SIG-M5 treated with dmso at 0.1 percent for 504 hours (cell line): ENCODE data around the gene MYO5B.

Experiments
- DNase-seq: peaks from one replicate; lab custom pipeline; 2025; ENCODE audit not compliant: unreplicated experiment; lab: John Stamatoyannopoulos, UW

MYO5B gene

DNA sequence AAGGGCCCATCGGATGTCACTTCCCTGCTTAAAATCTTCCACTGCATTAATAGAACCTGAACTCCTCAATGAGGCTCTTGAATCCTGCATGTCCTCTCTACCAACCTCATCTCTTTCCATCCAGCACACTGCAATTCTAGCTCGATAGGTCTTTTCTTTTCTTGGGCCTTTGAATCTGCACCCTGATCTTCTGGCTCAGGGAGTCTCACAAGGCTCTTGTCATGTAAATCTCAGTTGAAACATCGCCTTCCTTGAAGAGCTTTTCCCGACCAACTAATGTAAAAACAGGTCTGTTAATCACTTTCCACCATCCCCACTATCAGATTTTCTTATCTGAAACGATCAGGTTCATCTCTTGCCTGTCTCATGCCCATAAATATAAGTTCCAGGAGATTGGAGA lies 120.5 kb downstream of the MYO5B start:
- DNase-seq, result no peak

DNA sequence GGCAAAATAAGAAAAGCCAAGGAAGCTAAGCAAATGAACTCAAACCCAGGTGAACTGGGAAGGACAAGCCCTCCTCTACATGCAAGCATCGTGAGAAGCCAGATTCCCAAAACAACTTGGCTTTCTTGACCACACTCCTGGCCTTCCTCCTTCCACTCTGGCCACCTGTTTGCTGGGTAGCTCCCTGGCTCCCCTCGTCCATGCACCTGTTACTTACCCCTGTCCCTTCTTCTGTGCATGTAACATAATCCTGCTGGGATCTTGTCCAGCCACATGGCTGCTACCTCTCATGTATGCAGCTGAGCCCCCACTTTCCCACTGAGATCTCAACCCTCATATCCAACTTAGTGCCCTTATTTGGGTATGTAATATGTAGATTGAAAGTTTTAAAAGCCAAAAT lies 121.6 kb downstream of the MYO5B start:
- DNase-seq, result no peak

DNA sequence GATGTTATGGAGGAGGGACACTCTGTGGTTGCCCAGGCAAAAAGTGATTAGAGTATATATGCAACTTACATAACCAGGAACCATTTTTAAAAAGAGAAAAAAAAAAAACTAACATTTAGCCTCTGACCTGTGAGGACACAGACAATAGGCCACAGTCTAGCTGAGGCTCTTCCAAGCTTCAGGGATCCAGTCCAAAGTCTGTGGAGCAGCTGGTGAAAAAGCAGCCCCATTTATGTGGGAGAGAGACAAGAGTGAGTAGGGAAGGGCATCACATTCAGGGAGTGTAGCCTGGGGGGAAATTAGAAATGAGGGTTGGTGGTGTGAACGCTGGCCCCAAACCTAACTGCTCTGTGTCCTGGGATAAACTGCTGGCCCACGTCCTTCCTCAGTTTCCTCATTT lies 122.8 kb downstream of the MYO5B start:
- DNase-seq, result no peak

- no peak for DNase-seq
Measured at GRCh38 chr18:50071397-50071796, 123.5 kb downstream of the MYO5B start.

DNA sequence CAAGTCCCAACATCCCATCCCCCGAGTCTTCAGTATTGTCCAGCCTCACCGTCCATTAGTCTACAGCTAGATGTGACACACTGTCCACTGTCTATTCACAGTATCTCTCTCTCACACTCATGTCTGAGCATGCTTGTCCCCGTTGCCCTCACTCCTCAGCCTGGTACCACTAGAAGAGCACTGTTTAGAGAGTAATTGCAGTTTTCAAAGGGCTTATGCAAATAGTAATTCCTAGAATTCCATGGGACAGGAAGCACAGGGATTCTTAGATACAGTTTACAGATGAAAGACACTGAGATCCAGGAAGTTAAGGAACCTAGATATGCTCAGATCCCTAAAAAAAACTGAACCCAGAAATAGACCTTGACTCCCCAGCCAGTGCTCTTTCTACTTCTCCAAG lies 125.5 kb downstream of the MYO5B start:
- no peak for DNase-seq

- no peak for DNase-seq
Measured at GRCh38 chr18:50065527-50065926, 129.4 kb downstream of the MYO5B start.

DNA sequence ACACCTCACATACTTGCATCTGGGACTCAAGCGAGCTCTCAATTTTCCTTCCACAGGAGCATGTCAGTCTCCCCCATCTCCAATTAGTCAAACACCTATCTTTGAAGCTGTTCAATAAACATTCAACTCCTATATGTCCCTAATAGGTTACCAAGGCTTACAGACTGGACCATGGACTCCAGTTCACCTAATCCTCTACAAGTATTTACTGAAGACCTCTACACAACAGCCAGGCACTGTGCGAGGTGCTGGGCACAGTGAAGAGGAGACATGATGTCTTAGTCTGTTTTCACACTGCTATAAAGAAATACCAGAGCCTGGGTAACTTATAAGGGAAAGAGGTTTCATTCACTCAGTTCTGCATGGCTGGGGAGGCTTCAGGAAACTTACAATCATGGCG lies 129.9 kb downstream of the MYO5B start:
- no peak for DNase-seq

GRCh38 chr18:50061876-50062517 lies 132.9 kb downstream of the MYO5B start:
- no peak for DNase-seq

- DNase-seq, result no peak
Measured at GRCh38 chr18:50060822-50061221, 134.1 kb downstream of the MYO5B start.

DNA sequence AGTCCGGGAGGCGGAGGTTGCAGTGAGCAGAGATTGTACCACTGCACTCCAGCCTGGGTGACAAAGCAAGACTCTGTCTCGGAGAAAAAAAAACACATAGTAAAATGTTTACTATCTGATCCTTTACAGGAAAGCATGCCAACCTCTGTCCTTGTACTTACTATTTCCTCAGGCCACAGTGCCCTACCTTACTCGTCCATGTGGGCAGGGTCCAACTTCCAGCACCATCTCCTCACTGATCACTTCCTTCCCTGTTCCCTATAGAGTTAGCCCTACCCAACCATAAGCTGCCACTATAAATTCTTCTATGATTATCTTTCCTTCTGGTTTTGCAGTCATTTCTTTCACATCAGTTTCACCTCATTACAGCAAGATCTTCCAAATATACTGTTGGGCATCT lies 136.2 kb downstream of the MYO5B start:
- DNase-seq, result no peak

DNA sequence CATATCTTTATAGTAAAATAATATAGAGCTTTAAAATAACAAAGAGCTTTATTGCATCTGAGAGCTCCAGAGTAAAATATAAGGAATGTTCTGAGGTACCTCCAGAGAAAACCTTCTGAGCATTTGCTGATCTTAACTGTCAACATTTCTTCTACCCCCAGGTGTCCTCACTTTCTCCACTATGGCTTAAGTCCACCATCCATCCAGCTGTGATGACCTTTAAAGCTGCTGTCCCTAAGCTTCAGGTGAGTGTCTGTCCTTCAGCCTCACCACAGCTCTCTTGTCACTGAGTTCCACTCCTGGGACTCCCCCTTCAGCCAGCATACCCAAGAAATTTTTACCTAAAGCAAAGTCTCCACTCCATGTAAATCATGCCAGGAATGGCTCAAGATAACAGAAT lies 137.9 kb downstream of the MYO5B start:
- no peak for DNase-seq

- no peak for DNase-seq
Measured at GRCh38 chr18:50056185-50056584, 138.8 kb downstream of the MYO5B start.

- no peak for DNase-seq
Measured at GRCh38 chr18:50055488-50055887, 139.5 kb downstream of the MYO5B start.

GRCh38 chr18:50053111-50053510 lies 141.8 kb downstream of the MYO5B start:
- DNase-seq, result no peak

DNA sequence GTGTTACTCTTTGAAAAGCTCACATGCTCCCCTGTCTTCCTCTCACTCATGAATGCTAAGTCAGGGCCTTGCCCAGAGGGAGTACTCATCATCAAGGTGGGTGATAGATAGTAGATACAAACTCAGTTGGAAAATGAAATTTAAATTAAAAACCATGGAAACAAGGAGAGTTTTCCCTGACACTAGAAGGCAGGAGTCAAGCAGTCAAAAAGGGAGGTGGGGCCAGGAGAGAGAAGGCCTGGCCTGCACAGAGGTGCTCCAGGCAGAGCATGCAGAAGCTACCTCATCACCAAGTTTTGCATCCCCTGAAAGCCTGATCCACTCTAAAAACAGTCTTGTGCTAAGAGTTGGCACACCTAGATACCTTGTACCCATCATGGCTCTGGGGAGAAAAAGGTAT lies 143.7 kb downstream of the MYO5B start:
- no peak for DNase-seq

DNA sequence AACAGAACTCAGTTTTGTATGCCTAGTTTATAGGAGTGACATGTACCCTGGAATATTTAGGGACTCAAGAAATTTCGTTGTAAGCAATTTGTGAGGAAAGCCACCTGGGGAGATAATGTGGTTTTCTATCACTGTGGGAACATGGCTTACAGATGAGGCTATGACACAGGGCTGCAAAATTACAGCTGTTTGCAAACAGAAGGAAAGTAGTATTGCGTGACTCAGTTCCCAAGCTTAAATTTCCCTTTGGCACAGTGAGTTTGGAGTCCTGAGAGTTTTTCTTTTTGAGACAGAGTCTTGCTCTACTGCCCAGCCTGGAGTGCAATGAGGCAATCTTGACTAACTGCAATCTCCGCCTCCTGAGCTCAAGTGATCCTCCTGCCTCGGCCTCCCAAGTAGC lies 149.8 kb downstream of the MYO5B start:
- no peak for DNase-seq

DNA sequence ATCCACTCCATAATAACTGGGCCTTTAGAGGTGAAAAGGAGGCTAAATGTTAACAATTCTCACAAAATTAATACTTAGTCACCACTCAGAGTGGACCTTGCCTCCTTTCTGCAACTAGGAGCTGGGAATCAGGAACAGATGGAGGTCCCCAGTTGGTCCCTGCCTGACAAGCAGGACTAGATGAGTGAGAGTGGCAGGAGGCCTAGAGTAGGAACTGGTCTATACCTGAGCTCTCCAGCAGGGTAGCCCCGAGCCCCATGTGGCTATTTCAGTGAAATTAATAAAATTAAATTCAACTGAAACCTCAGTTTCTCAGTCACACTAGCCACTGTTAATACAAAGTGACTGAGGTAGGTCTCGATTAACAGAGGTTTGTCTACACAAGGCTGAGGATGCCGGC lies 150.5 kb downstream of the MYO5B start:
- DNase-seq, result no peak

DNA sequence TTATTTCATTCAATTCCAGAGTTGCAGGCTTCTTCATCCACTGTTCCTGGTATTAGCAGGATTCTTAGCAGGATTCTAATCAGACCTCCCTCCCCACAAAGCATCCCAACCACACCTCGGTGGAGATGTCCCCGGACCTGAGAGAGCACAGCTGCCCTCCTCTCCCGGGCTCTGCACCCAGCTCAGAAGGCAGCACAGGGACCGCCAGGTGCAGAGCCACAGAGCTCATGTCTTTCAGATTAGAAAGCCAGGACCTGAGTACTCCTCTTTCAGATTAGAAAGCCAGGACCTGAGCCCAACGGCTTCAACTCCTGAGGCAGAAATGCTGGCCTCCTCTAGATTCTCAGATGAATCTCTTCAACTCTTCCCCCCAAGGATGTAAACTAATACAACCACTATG lies 152.3 kb downstream of the MYO5B start:
- DNase-seq, result no peak

DNA sequence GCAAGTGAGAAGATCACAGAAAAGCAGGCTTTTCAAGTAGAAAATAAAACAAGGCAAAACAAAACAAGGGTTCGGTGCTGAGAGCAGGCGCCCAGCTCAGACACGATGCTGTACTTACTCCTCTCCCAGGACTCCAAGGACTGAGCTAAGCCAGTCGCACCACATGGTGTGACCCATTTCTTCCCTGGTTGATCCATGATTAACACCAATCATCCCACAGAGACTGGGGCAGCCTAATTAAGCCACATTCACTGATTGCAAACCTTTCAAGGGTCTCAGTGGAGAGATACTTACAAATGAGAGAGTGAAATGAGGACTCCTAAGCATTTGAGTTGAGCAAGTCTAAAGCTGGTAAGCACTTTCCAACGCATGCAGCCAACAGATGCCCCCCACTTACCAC lies 155.2 kb downstream of the MYO5B start:
- no peak for DNase-seq

DNA sequence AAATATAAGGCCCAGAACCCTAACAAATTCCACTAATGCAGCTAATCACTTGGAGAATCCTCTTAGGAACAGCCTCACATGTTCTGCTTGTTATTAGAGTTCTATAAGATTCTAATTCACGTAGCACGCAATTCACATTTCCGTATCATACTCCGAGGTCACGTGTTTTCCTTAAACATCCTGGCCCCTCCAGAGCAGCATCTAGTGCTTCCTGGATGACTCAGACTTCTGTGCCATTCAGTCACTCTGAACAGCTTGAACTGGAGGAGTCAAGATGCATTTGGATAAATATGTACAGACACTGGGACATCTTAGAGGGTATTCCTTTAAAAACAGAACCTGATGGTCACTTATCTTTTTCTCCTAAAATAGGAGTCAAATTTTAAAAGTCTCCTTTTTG lies 156.5 kb downstream of the MYO5B start:
- no peak for DNase-seq

GRCh38 chr18:50034029-50034428 lies 160.9 kb downstream of the MYO5B start:
- DNase-seq, result no peak

DNA sequence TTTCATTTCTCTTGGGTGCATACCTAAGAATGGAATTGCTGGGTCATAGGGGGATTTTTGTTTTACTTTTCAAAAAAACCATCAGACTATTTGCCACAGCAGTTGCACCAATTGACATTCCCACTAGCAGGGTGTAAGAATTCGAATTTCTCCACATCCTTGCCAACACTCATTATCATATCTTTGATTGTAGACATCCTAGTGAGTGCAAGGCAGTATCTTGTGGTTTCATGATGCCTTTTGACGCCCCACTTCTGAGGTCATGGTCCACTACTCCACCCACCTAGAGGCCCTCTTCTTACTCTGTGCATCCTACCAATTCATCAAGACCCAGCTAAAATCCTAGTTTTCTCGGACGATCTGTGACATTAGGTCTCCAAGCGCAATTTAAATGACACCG lies 161.9 kb downstream of the MYO5B start:
- no peak for DNase-seq

GRCh38 chr18:50030146-50030545 lies 164.8 kb downstream of the MYO5B start:
- no peak for DNase-seq

GRCh38 chr18:50027996-50028395 lies 167.0 kb downstream of the MYO5B start:
- DNase-seq, result no peak
